HUES64 (cell line): ENCODE data around the gene PIGZ.

Source experiments
- H3K27ac ChIP-seq: 2 replicates; pipeline ENCODE4 v1.7.0; 2013; ENCODE audit warnings: low read depth, low read length, inconsistent platforms
- H3K27me3 ChIP-seq: 2 replicates; pipeline ENCODE4 v1.6.1; 2013; ENCODE audit warnings: mild to moderate bottlenecking, low read length; ENCODE audit not compliant: insufficient read depth
- H3K36me3 ChIP-seq: 2 replicates; pipeline ENCODE4 v1.6.1; 2013; ENCODE audit warnings: mild to moderate bottlenecking, low read length; ENCODE audit not compliant: insufficient read depth
- H3K4me1 ChIP-seq: 2 replicates; pipeline ENCODE4 v1.6.1; 2013; ENCODE audit warnings: mild to moderate bottlenecking, low read length, moderate library complexity; ENCODE audit not compliant: insufficient read depth
- H3K4me3 ChIP-seq: 2 replicates; pipeline ENCODE4 v1.5.1; 2013; ENCODE audit warnings: mild to moderate bottlenecking, low read length, moderate library complexity
- H3K9ac ChIP-seq: 2 replicates; pipeline ENCODE4 v1.6.1; 2013; ENCODE audit warnings: mild to moderate bottlenecking, low read depth, low read length
- H3K9me3 ChIP-seq: 2 replicates; pipeline ENCODE4 v1.6.1; 2013; ENCODE audit warnings: low read depth, low read length; ENCODE audit not compliant: insufficient read depth
- WGBS: fragments of 150-250, 120-280 bp; methylation state at CpG from one replicate; pipeline ENCODE4 v1.1.7; 2013; ENCODE audit warnings: missing lambda C conversion rate; 5-methylcytosine and 5-hydroxymethylcytosine counted together

Gene PIGZ

GRCh38 chr3:197008436-197009209 is 40.0 kb upstream of the PIGZ start:
- Histone ChIP-seq H3K27me3 (peaks cover 20% of the 10 kb centered on the region), H3K36me3 (no peaks in the 10 kb centered on the region), H3K4me1 (peaks cover 6% of the 10 kb centered on the region; the same call in 1 of the 2 replicates), H3K9ac (no peak overlapping the region), H3K4me3 (no peak overlapping the region), H3K9me3 (no peaks in the 10 kb centered on the region), H3K27ac (no peak overlapping the region)
- 92% methylated on average over 27 of the region's 27 CpGs for WGBS

GRCh38 chr3:197007953-197008352 is 39.3 kb upstream of the PIGZ start:
- no peak overlapping the region for H3K4me3 ChIP-seq
- H3K36me3 ChIP-seq = no peaks in the 10 kb centered on the region
- peaks cover 22% of the 10 kb centered on the region for H3K27me3 ChIP-seq
- no peak overlapping the region for H3K27ac ChIP-seq
- 88% methylated on average over 8 of the region's 8 CpGs for WGBS
- H3K9ac ChIP-seq = no peak overlapping the region
- H3K9me3 ChIP-seq = no peaks in the 10 kb centered on the region
- peaks cover 6% of the 10 kb centered on the region; the same call in 1 of the 2 replicates for H3K4me1 ChIP-seq

DNA sequence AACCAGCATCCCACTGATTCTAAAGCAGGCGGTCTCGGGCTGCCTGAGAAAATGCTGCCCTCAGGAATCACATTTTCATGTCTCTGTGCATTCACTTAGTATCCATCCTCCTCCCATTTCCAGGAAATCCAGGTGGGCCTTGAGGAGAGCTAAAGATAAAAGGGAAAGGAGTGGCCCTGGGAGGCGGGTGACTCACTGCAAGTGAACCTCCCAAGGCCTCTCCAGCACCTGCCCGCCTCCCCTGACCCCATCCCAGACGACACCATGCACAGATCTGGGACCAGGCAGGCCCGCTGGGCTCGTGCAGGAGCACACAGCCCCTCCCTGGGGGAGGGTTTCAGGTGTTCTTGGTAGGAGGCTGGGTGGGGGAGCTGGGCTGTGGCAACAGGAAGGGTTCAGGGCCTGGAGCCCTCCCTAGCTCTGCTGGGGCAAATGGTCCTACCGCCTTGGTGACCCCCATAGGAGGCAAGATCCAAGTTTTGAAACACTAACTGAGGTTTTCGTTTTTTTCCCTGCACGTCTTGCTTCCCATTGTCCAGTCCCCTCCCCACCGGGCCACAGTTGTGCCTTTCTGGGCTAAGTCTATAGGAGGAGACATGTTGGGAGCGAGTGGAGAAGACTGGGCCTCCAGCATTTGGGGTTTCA is 38.8 kb upstream of the PIGZ start:
- Histone ChIP-seq H3K9me3 (no peaks in the 10 kb centered on the region), H3K36me3 (no peaks in the 10 kb centered on the region), H3K4me1 (peaks cover 6% of the 10 kb centered on the region; the same call in 1 of the 2 replicates), H3K27ac (no peak overlapping the region), H3K9ac (no peak overlapping the region), H3K27me3 (peaks cover 25% of the 10 kb centered on the region), H3K4me3 (no peak overlapping the region)
- WGBS = 74% methylated on average over 11 of the region's 12 CpGs

- no peak overlapping the region for H3K4me3 ChIP-seq
- peaks cover 6% of the 10 kb centered on the region; the same call in 1 of the 2 replicates for H3K4me1 ChIP-seq
- H3K27me3 ChIP-seq = peaks cover 30% of the 10 kb centered on the region
- WGBS = 91% methylated on average over 5 of the region's 5 CpGs
- H3K36me3 ChIP-seq = no peaks in the 10 kb centered on the region
- H3K27ac ChIP-seq = no peak overlapping the region
- H3K9me3 ChIP-seq = no peaks in the 10 kb centered on the region
- H3K9ac ChIP-seq = no peak overlapping the region
Observed at GRCh38 chr3:197006860-197007259, 38.2 kb upstream of the PIGZ start.

DNA sequence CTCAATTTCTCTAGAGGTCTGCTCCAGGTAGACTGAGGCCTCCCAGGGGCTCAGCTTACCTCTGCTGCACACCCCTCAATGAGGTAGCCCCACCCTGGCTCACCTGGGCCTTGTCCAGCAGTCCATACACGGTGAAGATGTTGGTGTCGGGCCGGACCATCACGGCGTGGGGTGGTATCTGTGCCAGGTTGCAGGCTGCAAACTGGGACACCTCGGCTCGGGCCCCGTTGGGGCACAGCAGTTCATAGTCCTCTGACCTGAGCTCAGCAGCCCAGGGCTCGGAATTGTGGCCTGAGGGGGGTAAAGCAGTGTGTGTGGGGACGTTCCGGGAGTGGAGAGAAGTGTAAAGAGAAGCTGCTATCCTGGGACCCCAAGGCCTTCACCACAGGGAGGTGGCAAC is 37.8 kb upstream of the PIGZ start:
- peaks cover 4% of the 10 kb centered on the region; the same call in 1 of the 2 replicates for H3K4me1 ChIP-seq

DNA sequence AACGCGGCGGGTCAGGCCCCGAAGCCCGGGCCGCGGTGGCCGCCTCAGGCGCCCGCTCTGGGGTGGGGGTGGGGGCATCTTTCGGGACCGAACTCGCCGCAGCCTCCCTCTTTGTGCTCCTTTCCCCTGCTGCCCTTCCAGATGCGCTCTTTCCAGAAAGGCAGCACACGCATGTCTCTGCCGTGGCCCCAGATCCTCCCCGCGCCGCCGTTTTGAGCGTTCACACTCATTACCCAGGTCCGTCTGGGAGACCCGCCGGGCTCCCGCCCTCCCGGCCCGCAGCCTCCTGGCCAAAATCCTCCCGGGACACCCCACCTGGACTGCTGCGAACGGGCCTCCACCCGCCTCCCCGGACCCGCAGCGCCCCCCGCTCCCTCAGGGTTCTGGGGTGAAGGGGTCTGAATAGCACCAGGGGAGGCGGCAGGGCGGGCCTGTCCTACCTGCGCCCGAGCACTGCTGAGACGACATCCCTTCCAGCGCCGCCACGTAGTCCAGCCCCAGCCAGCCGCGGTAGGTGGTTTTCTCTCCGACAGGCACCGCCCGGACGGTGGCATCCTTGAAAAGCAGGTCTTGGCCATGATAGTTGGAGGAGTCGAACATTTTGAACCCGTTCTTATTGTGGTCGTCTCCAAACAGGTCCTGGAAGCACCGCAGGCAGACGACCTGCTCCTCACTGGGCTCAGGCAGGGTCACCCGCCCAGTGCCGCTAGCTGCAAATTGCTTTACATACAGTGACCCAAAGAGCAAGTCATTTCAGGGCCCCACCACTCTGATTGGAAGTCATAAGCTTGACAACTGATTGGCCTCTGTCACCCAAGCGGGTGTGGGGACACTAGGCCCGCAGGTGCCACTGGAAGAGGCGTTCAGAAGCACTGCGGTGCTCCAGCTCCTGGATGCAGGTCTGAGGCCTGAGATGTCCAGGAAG is 35.1 kb upstream of the PIGZ start:
- H3K27ac ChIP-seq = no peak overlapping the region
- WGBS = 13% methylated on average over 61 of the region's 61 CpGs
- peak overlapping the region; percentile 58 for H3K9ac ChIP-seq
- no peaks in the 10 kb centered on the region for H3K9me3 ChIP-seq
- H3K4me3 ChIP-seq = peak overlapping the region; percentile 61
- H3K36me3 ChIP-seq = no peaks in the 10 kb centered on the region
- peaks cover 33% of the 10 kb centered on the region for H3K27me3 ChIP-seq
- H3K4me1 ChIP-seq = peaks cover 4% of the 10 kb centered on the region; the same call in 1 of the 2 replicates

More for the DNA sequence above, 37.8 kb upstream of the PIGZ start:
- Histone ChIP-seq H3K27ac (no peak overlapping the region), H3K36me3 (no peaks in the 10 kb centered on the region), H3K4me3 (no peak overlapping the region), H3K9me3 (no peaks in the 10 kb centered on the region), H3K27me3 (peaks cover 33% of the 10 kb centered on the region), H3K9ac (no peak overlapping the region)
- WGBS = 93% methylated on average over 11 of the region's 11 CpGs

GRCh38 chr3:197002701-197003454 is 34.2 kb upstream of the PIGZ start:
- H3K36me3 ChIP-seq = no peaks in the 10 kb centered on the region
- H3K9ac ChIP-seq = peak overlapping the region; percentile 60
- no peaks in the 10 kb centered on the region for H3K9me3 ChIP-seq
- H3K4me3 ChIP-seq = peak overlapping the region; percentile 61
- WGBS = 1% methylated on average over 113 of the region's 113 CpGs
- no peak overlapping the region for H3K27ac ChIP-seq
- peaks cover 33% of the 10 kb centered on the region for H3K27me3 ChIP-seq
- peaks cover 4% of the 10 kb centered on the region; the same call in 1 of the 2 replicates for H3K4me1 ChIP-seq

DNA sequence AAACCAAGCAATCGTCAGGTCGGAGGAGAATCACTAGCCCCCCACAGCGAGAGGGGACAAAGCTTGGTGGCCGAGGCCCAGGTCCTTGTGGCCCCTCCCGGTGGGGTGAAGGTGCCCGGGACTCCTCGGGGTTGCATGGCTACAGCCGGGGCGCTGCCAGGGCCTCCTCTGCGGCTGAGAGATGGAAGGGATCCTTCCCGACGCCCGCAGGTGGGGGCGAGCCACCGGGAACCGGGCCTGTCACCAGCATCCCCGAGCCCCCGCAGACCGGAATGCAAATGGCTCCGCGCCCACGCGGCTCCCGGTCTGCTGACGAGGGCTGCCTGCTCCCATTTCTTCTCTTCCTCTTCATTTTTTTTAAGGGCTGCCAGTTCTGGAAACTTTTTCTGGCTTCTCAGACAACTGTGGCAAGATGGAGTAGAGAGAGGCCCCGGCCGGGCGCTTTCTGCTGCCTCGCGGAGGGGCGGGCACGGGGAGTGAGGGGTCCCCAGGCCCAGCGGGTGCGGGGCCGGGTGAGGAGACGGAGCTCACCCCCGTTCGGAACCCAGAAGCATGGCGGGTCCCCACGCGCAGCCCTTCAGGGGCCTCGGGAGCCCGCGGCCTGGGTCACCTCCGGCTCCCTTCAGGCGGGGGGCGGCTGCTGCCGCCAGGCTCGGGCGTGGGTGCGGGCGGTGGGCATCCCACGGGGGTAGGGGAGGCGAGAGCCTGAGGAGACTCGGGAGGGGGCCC is 33.5 kb upstream of the PIGZ start:
- H3K27me3 ChIP-seq = peaks cover 33% of the 10 kb centered on the region
- 43% methylated on average over 55 of the region's 55 CpGs for WGBS
- no peak overlapping the region for H3K27ac ChIP-seq
- peaks cover 4% of the 10 kb centered on the region; the same call in 1 of the 2 replicates for H3K4me1 ChIP-seq
- H3K4me3 ChIP-seq = peak overlapping the region; percentile 61
- H3K36me3 ChIP-seq = no peaks in the 10 kb centered on the region
- H3K9ac ChIP-seq = peak overlapping the region; percentile 60
- no peaks in the 10 kb centered on the region for H3K9me3 ChIP-seq

- 85% methylated on average over 19 of the region's 20 CpGs for WGBS
Observed at GRCh38 chr3:197001106-197001971, 32.7 kb upstream of the PIGZ start.

More at GRCh38 chr3:197001106-197001971, 32.7 kb upstream of the PIGZ start:
- H3K4me1 ChIP-seq = peaks cover 4% of the 10 kb centered on the region; the same call in 1 of the 2 replicates
- H3K4me3 ChIP-seq = no peak overlapping the region
- no peak overlapping the region for H3K27ac ChIP-seq
- H3K27me3 ChIP-seq = peaks cover 33% of the 10 kb centered on the region
- no peaks in the 10 kb centered on the region for H3K36me3 ChIP-seq
- no peaks in the 10 kb centered on the region for H3K9me3 ChIP-seq
- no peak overlapping the region for H3K9ac ChIP-seq
